Measurements from ENCODE around the gene LILRA6. TPM values are rescaled to one million over a fixed set of nuclear protein-coding genes. Genes with fewer than 3 reads are reported as not detected.

LILRA6 gene
- polyA plus RNA-seq, 1 donor from 2014 or later, result not detected

DNA sequence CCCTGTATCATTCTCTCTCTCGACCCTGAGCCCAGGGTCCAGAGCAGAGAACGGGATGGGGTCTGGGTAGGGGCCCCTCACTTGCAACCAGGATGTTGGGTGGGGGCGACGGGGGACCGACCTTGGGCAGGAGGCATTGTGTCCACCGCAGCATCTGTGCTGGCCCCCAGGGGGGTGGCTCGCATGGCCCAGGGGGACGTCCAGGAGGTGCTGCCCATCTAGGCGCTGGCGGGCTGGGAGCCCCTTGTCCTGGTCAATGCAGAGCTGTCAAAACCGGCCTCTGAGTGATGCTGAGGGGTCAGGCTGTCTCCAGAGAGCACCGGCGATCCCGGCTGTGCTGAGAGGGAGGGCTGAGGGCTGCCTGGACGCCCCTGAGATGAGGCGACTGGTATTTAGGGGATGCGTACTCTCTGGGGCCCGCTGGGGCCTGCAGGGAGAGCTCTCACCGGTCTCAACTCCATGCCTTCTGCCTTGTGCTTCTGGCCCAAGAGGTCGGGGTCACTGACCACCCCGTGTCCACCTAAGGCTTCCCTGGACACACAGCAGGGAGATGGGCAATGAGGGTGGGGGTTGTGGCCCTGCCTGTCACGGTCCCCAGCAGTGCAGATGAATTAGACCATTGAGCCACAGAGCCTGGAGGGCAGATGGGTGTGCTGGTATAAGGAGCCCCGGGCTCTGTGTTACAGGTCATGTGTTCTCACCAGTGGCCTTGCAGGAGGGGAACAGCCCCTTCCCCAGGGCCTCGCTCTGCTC is 33.4 kb downstream of the LILRA6 start:
- no peaks in the 10 kb centered on the region for H3K36me3 ChIP-seq (ENCODE audit: insufficient read depth, low read length)
- no peaks in the 10 kb centered on the region for H3K9me2 ChIP-seq (ENCODE audit: insufficient read depth, low read length)
- peaks cover 15% of the 10 kb centered on the region for H3K79me2 ChIP-seq (replicated peaks; ENCODE audit: insufficient read depth, low read length)
- H4K20me1 ChIP-seq (ENCODE audit: insufficient read depth), result peaks cover 13% of the 10 kb centered on the region
- no peaks in the 10 kb centered on the region for H3K27me3 ChIP-seq (ENCODE audit: insufficient read depth, low read depth, low read length)
- no peak overlapping the region for H3K4me3 ChIP-seq (ENCODE audit: low read length)
- TF ChIP-seq SMC3 (conservative IDR thresholded peaks at IDR 0.05; ENCODE audit: poor library complexity), result no peak
- no peak for TF ChIP-seq EZH2 (IDR thresholded peaks at IDR 0.05; ENCODE audit: borderline replicate concordance, insufficient read depth, low read length, poor library complexity, severe bottlenecking)
- TF ChIP-seq, protein P1, sequence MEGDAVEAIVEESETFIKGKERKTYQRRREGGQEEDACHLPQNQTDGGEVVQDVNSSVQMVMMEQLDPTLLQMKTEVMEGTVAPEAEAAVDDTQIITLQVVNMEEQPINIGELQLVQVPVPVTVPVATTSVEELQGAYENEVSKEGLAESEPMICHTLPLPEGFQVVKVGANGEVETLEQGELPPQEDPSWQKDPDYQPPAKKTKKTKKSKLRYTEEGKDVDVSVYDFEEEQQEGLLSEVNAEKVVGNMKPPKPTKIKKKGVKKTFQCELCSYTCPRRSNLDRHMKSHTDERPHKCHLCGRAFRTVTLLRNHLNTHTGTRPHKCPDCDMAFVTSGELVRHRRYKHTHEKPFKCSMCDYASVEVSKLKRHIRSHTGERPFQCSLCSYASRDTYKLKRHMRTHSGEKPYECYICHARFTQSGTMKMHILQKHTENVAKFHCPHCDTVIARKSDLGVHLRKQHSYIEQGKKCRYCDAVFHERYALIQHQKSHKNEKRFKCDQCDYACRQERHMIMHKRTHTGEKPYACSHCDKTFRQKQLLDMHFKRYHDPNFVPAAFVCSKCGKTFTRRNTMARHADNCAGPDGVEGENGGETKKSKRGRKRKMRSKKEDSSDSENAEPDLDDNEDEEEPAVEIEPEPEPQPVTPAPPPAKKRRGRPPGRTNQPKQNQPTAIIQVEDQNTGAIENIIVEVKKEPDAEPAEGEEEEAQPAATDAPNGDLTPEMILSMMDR (IDR thresholded peaks at IDR 0.05; ENCODE audit: poor library complexity, severe bottlenecking), result no peak
- no peak for TF ChIP-seq RAD21 (conservative IDR thresholded peaks at IDR 0.05)
- H3K9me3 ChIP-seq (ENCODE audit: low read length), result no peaks in the 10 kb centered on the region
- no peak overlapping the region for H3K9ac ChIP-seq (ENCODE audit: low read length)
- H3K27ac ChIP-seq (ENCODE audit: low read length), result no peak overlapping the region
- no peaks in the 10 kb centered on the region for H3F3A ChIP-seq (ENCODE audit: insufficient read depth, low read length, poor library complexity, severe bottlenecking)
- H3K4me2 ChIP-seq (ENCODE audit: low read length), result no peak overlapping the region
- no peak overlapping the region for H2AFZ ChIP-seq (ENCODE audit: low read depth, low read length)

- H3K27me3 ChIP-seq (ENCODE audit: insufficient read depth, low read depth, low read length), result no peaks in the 10 kb centered on the region
- no peaks in the 10 kb centered on the region for H3K36me3 ChIP-seq (ENCODE audit: insufficient read depth, low read length)
- no peak overlapping the region for H3K27ac ChIP-seq (ENCODE audit: low read length)
- H3K9me3 ChIP-seq (ENCODE audit: low read length), result no peaks in the 10 kb centered on the region
- H3F3A ChIP-seq (ENCODE audit: insufficient read depth, low read length, poor library complexity, severe bottlenecking), result no peaks in the 10 kb centered on the region
- no peak overlapping the region for H3K4me2 ChIP-seq (ENCODE audit: low read length)
- H2AFZ ChIP-seq (ENCODE audit: low read depth, low read length), result no peak overlapping the region
- H3K4me3 ChIP-seq (ENCODE audit: low read length), result no peak overlapping the region
- H3K79me2 ChIP-seq (replicated peaks; ENCODE audit: insufficient read depth, low read length), result peaks cover 20% of the 10 kb centered on the region
- TF ChIP-seq MXI1 (conservative IDR thresholded peaks at IDR 0.05; ENCODE audit: poor library complexity, severe bottlenecking) (no peak), POLR2AphosphoS5 (IDR thresholded peaks at IDR 0.05) (no peak)
- H4K20me1 ChIP-seq (ENCODE audit: insufficient read depth), result peaks cover 13% of the 10 kb centered on the region
- H3K9ac ChIP-seq (ENCODE audit: low read length), result no peak overlapping the region
- H3K9me2 ChIP-seq (ENCODE audit: insufficient read depth, low read length), result no peaks in the 10 kb centered on the region
These were observed 33.9 kb downstream of the LILRA6 start for GRCh38 chr19:54208784-54209057.

DNA sequence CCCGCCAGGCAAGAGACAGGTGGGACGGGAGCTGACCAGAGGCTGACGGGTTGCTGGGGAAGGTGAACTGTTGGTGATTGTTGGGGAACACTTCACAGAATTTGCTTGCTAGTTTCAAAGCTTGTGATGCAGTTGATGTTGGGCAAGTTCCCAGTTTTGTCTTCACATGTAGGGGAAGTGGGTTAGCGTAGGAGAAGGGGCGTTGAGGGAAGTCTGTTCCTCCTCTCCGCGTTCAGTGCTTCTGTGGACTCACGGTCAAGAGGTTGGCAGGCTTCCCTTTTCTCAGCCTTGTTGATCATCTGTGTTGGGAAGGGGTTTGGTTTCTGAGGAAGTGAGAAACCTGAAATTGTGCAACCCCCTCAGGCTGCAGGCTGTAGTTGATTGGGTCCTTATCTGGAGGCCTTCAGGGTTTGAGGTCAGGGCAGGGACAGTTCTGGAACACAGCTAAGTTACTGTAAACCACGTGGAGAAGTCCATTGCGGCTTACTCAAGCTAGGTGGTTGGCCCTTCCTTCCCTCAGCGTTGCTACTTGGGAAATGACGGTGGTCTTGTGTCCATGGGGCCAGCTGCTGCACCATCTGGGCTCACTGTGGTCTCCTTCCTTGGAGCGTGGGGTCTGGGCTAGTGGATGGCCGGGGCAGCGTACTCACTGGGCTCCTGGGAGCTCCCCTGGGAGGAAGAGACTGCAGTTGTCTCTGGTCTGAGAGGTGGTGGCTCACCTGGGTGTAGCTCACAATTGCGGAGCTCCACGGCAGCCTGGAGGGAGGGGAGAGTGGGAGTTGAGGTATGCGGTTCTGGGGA is 34.4 kb downstream of the LILRA6 start:
- no peaks in the 10 kb centered on the region for H3K27me3 ChIP-seq (ENCODE audit: insufficient read depth, low read depth, low read length)
- H3K27ac ChIP-seq (ENCODE audit: low read length), result no peak overlapping the region
- H3K4me2 ChIP-seq (ENCODE audit: low read length), result no peak overlapping the region
- H4K20me1 ChIP-seq (ENCODE audit: insufficient read depth), result peaks cover 13% of the 10 kb centered on the region
- H3K4me3 ChIP-seq (ENCODE audit: low read length), result no peak overlapping the region
- H2AFZ ChIP-seq (ENCODE audit: low read depth, low read length), result no peak overlapping the region
- no peaks in the 10 kb centered on the region for H3K9me3 ChIP-seq (ENCODE audit: low read length)
- H3K9me2 ChIP-seq (ENCODE audit: insufficient read depth, low read length), result no peaks in the 10 kb centered on the region
- no peak for TF ChIP-seq RAD21 (conservative IDR thresholded peaks at IDR 0.05)
- no peak for TF ChIP-seq EP300 (conservative IDR thresholded peaks at IDR 0.05; ENCODE audit: poor library complexity, severe bottlenecking)
- no peak for TF ChIP-seq MXI1 (conservative IDR thresholded peaks at IDR 0.05; ENCODE audit: poor library complexity, severe bottlenecking)
- no peak for TF ChIP-seq POLR2AphosphoS5 (IDR thresholded peaks at IDR 0.05)
- TF ChIP-seq SMC3 (conservative IDR thresholded peaks at IDR 0.05; ENCODE audit: poor library complexity), result no peak
- no peak for TF ChIP-seq EZH2 (IDR thresholded peaks at IDR 0.05; ENCODE audit: borderline replicate concordance, insufficient read depth, low read length, poor library complexity, severe bottlenecking)
- TF ChIP-seq, protein P1 (IDR thresholded peaks at IDR 0.05; ENCODE audit: poor library complexity, severe bottlenecking), result no peak
- no peak for TF ChIP-seq REST (IDR thresholded peaks at IDR 0.05; ENCODE audit: borderline replicate concordance)
- no peak for TF ChIP-seq TAF1 (IDR thresholded peaks at IDR 0.05; ENCODE audit: low read depth)
- peaks cover 25% of the 10 kb centered on the region for H3K79me2 ChIP-seq (replicated peaks; ENCODE audit: insufficient read depth, low read length)
- H3K9ac ChIP-seq (ENCODE audit: low read length), result no peak overlapping the region
- no peaks in the 10 kb centered on the region for H3F3A ChIP-seq (ENCODE audit: insufficient read depth, low read length, poor library complexity, severe bottlenecking)
- no peaks in the 10 kb centered on the region for H3K36me3 ChIP-seq (ENCODE audit: insufficient read depth, low read length)
